T-helper 9 cell (primary cell): ENCODE results near the gene RPLP1.
A peak's percentile ranks its signal among the peaks of the same experiment; 100 is the strongest.

Experiments
- DNase-seq: peaks from one replicate; pipeline ENCODE4 v3.0.0-alpha.2; 2020
- total RNA-seq, 2 donors: gene quantifications; one replicate each; lab custom pipeline; 2026; lab: John Stamatoyannopoulos, UW

Gene RPLP1
- 1,030 to 1,172 reads per million in 2 donors for total RNA-seq

DNA sequence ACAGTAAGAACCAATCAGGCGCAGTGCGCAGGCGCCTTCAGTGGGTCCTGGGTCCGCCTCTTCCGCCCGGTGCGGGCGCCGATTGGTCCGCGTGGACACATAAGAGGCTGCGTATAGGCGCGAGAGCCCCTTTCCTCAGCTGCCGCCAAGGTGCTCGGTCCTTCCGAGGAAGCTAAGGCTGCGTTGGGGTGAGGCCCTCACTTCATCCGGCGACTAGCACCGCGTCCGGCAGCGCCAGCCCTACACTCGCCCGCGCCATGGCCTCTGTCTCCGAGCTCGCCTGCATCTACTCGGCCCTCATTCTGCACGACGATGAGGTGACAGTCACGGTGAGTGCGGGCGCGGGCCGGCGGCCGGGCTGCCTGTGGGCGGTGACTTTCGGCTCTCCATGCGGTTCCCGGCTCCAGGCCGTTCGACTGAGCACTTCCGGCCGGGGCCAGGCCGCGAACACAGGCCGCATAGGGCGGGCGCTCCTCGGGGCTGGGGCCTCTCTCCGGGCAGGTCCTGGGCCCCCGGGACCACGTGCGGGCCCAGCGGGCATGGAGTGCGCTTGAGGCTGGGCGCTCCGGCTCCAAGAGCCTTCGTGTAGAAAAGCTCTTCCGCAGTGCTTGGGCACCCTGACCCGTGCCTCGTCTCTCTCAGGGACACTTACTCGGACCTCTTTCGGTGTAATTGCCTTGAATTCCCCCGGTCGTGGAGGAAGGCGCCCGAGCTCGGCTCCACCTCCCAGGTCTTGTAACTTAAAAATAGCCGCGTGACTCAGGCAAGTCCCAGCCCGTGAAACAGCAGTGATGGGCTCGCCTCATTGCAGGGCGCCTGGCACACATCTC is at the start of gene RPLP1:
Gene RPLP1 (plus strand): TSS at position 127 of the 830 bp plus-strand sequence. CDS start 131 bp downstream, at position 258.
- peak; percentile 92 for DNase-seq

DNA sequence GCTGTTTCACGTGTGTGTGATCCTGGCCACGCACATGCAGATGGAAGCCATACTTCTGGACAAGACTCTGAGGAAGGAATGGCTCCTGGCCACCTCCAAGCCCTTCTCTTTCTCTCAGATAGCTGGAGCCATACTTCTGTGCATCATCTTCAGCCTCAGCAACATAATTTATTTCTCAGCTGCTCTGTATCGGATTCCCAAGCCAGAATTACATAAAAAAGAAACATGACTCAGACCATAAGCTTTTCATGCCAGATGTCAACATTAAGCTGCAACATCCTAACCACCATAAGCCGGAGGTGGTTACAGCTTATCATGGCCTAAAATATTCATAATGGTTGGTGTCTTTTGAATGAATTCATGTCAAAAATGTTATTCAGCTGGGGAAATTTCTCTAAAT is 49.0 kb upstream of the RPLP1 start:
- DNase-seq = no peak

- DNase-seq = no peak
Observed at GRCh38 chr15:69405110-69405509, 47.5 kb upstream of the RPLP1 start.

GRCh38 chr15:69407719-69408400 is 44.8 kb upstream of the RPLP1 start:
- DNase-seq = no peak

DNA sequence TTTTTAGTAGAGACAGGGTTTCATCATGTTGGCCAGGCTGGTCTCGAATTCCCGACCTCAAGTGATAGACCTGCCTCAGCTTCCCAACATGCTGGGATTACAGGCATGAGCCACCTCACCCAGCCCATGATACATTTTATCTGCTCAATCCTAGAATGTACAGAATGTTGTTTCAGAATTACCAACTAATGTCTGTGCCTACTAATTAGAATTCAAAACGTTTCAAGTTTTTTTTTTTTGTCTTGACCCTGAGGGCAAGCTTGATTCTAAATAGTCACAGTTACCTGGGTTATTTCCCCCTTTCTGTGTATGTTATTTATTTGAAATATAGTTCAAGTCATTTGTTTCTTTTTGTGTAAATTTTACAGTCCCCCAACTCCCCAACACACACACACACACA is 43.8 kb upstream of the RPLP1 start:
- no peak for DNase-seq

GRCh38 chr15:69410248-69410874 is 42.3 kb upstream of the RPLP1 start:
- no peak for DNase-seq

DNA sequence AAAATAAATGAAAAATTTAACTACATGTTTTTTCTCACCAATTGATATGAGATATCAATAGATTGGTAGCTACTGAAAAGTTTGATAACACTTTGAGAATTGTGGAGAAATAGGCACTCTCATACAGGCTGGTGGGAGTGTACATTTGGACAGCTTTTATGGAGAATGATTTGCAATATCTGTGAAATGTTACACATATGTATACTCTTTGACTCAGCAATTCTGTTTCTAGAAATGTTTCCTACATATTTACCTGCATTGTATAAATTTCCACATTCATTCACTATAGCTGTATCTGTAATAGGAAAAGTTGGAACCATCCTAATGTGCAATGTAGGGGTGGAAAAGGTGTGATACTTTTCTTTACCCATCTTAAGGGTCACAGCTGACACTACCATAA is 40.3 kb upstream of the RPLP1 start:
- DNase-seq = no peak

DNA sequence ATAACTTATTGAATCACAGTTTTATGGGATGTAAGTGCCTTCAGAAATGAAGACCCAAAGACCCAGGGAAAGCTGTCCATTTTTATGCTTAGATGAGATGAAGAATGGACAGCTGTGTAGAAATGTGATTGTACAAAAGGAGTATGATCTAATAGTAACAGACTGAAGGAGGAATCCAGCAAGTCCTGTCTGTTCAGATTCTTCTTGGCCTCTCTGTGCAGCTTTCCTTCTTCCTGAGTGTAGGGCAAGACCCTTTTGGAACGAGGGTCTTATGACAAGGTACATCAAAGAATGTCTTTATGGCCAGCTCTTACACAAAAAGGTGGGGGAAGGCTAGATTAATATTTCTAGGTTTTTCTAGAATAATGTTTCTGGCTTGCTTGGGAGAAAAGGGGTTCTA is 39.9 kb upstream of the RPLP1 start:
- DNase-seq = no peak

DNA sequence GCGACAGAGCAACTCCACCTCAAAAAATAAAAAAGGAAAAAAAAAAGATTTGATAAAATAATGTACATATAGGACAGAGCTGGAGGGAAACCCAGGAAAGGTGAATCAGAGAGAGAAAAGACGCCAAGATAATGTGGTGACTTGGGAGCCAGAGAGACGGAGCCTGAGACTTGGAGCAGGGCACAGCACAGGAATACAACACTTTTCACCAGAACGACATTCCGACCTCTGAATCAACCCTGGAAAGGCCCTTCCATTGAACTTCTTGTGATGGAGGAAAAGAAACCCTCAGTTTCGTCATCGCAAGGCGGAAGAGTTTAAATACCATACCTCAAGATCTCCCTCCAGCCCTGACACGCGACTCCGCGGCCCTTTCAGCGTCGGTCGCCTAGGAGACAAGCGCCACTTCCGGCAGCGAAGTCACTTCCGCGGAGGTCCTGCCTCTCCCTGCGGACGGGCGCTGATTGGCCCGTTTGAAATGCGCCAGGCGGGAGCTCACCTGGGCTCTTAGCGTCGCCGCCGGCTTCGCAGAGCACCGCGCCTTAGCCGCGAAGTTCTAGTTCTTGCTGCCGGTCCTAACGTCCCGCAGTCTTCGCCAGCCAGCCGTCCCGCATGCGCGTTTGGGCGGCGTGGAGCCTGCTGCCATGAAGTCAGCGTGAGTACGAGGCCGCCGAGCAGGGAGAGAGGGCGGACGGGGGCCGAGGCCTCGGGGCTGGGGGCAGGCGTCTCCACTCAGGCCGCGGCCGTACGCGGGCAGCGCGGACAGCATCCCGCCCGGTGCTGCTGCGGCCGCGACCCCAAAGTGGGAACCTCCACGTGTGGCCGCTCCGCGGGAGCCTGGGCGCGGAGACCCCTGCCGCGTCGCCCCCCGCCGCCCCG is 38.6 kb upstream of the RPLP1 start, which contains the start of gene KIF23:
Gene KIF23 (plus strand): TSS at position 528 of the 879 bp plus-strand sequence. CDS start 117 bp downstream, at position 645.
- peak; percentile 94 for DNase-seq

GRCh38 chr15:69414701-69415167 is 37.9 kb upstream of the RPLP1 start:
- no peak for DNase-seq

DNA sequence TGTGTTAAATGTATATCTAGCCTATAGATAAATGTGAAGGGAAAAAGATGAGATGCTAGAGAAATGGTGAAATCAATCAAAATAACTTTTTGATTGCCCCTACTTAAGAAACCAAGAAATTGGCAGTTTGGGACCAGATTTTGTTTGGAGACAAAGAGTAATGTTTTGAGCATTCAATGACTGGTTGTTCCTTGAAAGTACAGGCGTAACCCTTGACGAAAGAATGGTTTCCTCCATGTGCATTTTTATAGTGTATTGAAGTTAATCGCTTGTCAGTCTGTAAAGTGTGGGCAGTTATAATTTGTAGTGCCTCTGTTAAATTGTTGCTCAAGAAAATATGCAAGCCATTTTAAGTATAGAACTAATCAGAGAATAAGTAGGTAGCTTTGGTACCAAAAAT is 37.2 kb upstream of the RPLP1 start:
- no peak for DNase-seq

DNA sequence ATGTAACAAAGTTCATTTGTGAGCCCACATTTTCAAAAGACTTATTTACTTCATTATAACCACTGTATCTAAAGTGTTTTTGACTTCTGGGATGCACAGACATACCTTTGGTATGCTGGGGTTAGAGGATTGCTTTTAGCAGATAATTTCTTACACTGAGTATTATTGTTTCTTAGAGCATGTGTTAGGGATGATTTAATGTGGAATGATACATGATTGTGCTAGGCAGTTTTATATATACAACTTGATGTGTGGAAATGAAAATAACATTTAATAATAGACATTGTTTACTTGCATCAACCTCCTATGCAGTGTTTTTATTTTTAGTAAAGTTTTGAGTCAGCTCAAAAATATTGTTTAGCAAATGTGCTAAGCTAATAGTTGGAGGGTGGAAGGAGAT is 35.0 kb upstream of the RPLP1 start:
- no peak for DNase-seq

DNA sequence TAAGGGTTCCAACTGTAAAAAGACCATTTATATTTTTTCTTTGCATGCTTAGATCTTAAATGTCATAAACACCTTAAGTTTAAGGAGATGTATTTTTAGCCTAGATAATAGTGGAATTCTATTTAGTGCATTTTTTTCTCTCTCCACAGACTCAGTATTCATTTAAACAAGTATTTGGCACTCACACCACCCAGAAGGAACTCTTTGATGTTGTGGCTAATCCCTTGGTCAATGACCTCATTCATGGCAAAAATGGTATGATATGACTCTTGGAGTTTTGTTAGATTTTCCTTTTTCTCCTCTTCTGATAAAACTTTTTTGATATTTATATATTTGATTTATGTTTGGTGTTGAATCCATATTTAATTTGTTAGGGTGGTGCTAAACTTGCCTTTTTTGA is 31.1 kb upstream of the RPLP1 start:
- no peak for DNase-seq

GRCh38 chr15:69422336-69422895 is 30.2 kb upstream of the RPLP1 start:
- DNase-seq = no peak

- no peak for DNase-seq
Observed at GRCh38 chr15:69424001-69424400, 28.6 kb upstream of the RPLP1 start.

DNA sequence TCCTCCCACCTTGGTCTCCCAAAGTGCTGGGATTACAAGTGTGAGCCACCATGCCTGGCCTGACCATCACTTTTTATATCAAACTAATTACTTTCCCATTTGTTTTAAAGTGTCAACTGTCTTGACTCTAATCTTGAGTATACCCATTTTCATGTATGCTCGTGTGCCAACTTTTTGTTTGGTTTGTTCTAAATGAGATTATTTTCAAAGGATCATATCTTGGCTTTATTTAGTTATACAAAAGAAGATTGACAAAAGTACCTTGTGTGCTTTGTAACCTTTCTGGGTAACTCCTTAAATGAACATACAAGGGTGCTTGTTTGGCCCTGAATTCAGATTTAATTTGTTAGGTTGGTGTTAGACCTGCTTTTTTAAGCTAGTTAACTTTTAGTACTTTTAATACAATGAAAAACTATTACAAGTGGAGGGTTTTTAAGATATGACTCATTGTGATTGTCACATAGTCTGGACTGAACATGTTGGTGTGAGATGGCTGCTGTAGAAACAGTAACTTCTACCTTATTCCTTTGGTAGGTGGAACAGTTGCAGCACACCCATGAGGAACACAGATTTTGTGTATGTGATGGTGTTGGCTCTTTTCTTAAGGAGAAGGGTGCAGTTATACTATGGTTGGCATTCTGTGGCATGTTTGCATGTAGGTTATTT is 27.7 kb upstream of the RPLP1 start:
- no peak for DNase-seq

GRCh38 chr15:69433831-69434230 is 18.8 kb upstream of the RPLP1 start:
- DNase-seq = no peak

GRCh38 chr15:69434238-69434637 is 18.4 kb upstream of the RPLP1 start:
- no peak for DNase-seq

DNA sequence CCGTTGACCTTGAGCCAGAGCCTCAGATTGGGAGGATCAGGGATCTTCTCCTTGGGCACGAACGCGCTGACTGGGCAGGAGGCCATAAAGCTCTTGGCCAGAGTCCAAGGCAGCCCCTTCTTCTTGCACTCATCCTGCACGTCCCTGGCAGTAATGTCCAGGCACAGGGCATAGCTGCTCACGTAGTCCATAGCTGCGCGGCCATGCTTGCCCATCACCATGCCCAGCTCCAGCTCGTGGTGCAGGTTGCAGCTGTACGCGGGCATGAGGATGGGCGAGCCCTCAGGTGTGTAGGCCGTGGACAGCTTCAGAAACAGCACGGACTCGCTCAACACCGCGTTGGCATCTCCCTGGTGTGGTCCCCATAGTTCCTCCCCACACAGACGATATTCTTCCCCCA is 17.9 kb upstream of the RPLP1 start:
- no peak for DNase-seq

- no peak for DNase-seq
Observed at GRCh38 chr15:69435985-69436384, 16.6 kb upstream of the RPLP1 start.

DNA sequence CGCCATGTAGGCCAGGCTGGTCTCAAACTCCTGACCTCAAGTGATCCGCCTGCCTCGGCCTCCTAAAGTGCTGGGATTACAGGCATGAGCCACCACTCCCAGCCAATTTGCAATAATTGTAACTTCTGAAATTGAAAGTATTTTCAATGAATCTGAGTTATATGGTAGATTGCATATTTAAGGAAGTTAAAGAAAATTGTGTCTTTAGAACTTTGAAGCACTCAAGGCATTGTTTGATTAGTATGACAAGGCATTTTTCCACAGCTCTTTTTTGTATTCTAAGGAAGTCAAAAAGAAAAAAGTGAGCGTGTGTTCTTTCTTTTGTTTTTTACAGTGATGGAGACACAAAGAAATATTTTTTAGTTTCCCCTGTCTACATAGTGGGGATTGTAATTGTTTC is 15.7 kb upstream of the RPLP1 start:
- no peak for DNase-seq

DNA sequence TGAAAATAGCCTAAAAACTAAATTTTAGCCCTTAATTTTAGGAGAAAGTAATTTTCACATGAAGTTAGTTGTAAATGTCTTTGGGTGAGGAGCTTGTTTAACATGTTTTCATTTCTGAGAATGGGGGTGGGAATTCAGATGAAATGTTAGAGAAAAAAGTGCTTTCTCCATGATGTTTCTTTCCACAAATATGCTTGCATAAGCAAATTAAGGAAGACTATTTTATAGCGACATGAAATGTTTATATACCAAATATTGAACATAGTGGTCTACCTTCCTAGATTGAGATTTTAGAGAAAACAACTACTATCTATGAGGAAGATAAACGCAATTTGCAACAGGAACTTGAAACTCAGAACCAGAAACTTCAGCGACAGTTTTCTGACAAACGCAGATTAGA is 13.0 kb upstream of the RPLP1 start:
- DNase-seq = no peak
